ENCODE measurements around the gene PCSK6. TPM values are rescaled to one million over a fixed set of nuclear protein-coding genes. Genes with fewer than 3 reads are reported as not detected.

Gene PCSK6
- total RNA-seq, 2 donors from 2014 or later, result 5.1 to 8.8 TPM

GRCh38 chr15:101463270-101463669, 26.2 kb downstream of the PCSK6 start:
- H3K27ac ChIP-seq, result no peak overlapping the region
- no peaks in the 10 kb centered on the region for H3K4me1 ChIP-seq (ENCODE audit: control insufficient read depth in 1 of 2, low read depth in 2 of 2)
- ATAC-seq (ENCODE audit: insufficient number of reproducible peaks, low FRiP score, low read depth) (no peak), DNase-seq (ENCODE audit: low spot score) (no peak)
- H3K9me3 ChIP-seq, result no peaks in the 10 kb centered on the region
- no peaks in the 10 kb centered on the region for H3K36me3 ChIP-seq
- H3K4me3 ChIP-seq, result no peak overlapping the region
- TF ChIP-seq, protein P1, sequence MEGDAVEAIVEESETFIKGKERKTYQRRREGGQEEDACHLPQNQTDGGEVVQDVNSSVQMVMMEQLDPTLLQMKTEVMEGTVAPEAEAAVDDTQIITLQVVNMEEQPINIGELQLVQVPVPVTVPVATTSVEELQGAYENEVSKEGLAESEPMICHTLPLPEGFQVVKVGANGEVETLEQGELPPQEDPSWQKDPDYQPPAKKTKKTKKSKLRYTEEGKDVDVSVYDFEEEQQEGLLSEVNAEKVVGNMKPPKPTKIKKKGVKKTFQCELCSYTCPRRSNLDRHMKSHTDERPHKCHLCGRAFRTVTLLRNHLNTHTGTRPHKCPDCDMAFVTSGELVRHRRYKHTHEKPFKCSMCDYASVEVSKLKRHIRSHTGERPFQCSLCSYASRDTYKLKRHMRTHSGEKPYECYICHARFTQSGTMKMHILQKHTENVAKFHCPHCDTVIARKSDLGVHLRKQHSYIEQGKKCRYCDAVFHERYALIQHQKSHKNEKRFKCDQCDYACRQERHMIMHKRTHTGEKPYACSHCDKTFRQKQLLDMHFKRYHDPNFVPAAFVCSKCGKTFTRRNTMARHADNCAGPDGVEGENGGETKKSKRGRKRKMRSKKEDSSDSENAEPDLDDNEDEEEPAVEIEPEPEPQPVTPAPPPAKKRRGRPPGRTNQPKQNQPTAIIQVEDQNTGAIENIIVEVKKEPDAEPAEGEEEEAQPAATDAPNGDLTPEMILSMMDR (IDR thresholded peaks at IDR 0.05), result no peak
- H3K27me3 ChIP-seq (replicated peaks; ENCODE audit: insufficient read depth), result no peaks in the 10 kb centered on the region

- Histone ChIP-seq H3K36me3 (no peaks in the 10 kb centered on the region), H3K9me3 (no peaks in the 10 kb centered on the region), H3K4me1 (ENCODE audit: control insufficient read depth in 1 of 2, low read depth in 2 of 2) (no peaks in the 10 kb centered on the region), H3K27me3 (replicated peaks; ENCODE audit: insufficient read depth) (no peaks in the 10 kb centered on the region), H3K27ac (no peak overlapping the region), H3K4me3 (no peak overlapping the region)
- no peak for ATAC-seq (ENCODE audit: insufficient number of reproducible peaks, low FRiP score, low read depth)
- TF ChIP-seq, protein P1 (IDR thresholded peaks at IDR 0.05), result no peak
- no peak for DNase-seq (ENCODE audit: low spot score)
Observed at GRCh38 chr15:101461097-101461496, 28.4 kb downstream of the PCSK6 start.

DNA sequence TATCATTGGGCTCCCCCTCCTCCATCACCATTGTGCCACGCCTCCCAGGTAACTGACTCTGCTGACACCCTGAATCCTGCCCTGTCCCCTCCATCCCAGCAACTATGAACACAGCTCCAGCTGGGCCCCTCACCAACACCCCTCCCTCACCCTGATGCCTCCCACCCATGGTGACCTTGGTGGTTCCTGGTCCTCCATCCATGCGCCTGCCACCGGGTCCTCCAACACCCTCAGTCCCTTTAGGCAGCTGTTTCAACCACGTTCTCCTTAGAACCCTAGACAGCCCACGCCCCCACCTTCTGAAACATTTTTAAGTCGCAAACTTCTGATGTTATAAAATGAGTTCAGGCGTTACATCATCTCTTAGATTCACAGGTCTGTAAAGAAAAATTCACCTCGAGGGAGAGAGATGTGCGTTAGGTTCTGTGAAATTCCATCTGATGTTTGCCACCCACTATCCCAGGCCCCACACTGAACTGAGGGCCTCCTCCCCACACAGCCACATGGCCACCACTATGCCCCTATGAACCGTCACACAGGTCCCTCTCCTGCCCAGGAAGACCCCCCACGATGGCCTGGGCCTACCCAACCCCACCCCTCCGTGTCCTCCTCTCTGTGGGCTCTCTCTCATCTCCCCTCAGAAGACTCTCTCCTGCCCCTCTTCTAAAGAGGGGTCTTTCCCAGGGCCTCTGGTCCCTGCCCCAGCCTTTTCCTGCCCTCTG, 29.8 kb downstream of the PCSK6 start:
- Histone ChIP-seq H3K9me3 (no peaks in the 10 kb centered on the region), H3K36me3 (no peaks in the 10 kb centered on the region), H3K27me3 (replicated peaks; ENCODE audit: insufficient read depth) (no peaks in the 10 kb centered on the region), H3K27ac (no peak overlapping the region), H3K4me3 (no peak overlapping the region), H3K4me1 (ENCODE audit: control insufficient read depth in 1 of 2, low read depth in 2 of 2) (no peaks in the 10 kb centered on the region)
- ATAC-seq (ENCODE audit: insufficient number of reproducible peaks, low FRiP score, low read depth) (no peak), DNase-seq (ENCODE audit: low spot score) (no peak)
- TF ChIP-seq, protein P1 (IDR thresholded peaks at IDR 0.05), result no peak

DNA sequence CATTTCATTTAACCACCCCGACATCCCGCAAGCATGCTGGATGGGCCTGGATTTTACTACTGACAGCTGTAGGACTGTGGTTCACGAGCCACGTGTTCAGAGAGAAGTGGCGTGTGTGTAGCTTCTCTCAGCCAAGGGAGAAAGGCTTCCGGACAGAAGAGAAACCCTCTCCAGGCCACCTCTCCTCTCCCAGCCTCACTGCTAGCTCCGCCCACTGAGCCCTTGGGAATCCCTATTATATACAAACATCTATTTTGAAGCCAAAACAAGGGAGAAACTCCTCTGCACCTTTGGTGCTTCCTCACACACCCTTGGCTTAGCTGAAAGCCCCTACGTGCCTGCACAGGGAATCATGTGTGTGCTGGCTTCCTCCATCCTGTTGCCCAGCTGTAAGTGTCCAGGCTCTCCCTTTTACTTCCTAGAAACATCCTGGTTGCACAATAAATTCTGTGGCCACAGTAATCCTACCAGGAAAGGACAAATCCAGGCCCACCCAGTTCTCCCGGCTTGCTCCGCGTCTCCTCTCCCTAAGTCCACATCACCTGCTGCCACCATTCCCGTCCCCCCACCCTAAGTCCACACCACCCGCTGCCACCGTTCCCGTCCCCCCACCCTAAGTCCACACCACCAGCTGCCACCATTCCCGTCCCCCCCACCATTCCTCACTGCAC, 30.5 kb downstream of the PCSK6 start:
- H3K36me3 ChIP-seq, result no peaks in the 10 kb centered on the region
- H3K4me1 ChIP-seq (ENCODE audit: control insufficient read depth in 1 of 2, low read depth in 2 of 2), result no peaks in the 10 kb centered on the region
- H3K4me3 ChIP-seq, result no peak overlapping the region
- ATAC-seq (ENCODE audit: insufficient number of reproducible peaks, low FRiP score, low read depth) (no peak), DNase-seq (ENCODE audit: low spot score) (no peak)
- TF ChIP-seq, protein P1 (IDR thresholded peaks at IDR 0.05), result no peak
- no peaks in the 10 kb centered on the region for H3K27me3 ChIP-seq (replicated peaks; ENCODE audit: insufficient read depth)
- H3K27ac ChIP-seq, result no peak overlapping the region
- no peaks in the 10 kb centered on the region for H3K9me3 ChIP-seq

GRCh38 chr15:101458158-101458900, 31.2 kb downstream of the PCSK6 start:
- Histone ChIP-seq H3K4me3 (no peak overlapping the region), H3K9me3 (no peaks in the 10 kb centered on the region), H3K27me3 (replicated peaks; ENCODE audit: insufficient read depth) (no peaks in the 10 kb centered on the region), H3K27ac (no peak overlapping the region), H3K36me3 (no peaks in the 10 kb centered on the region), H3K4me1 (ENCODE audit: control insufficient read depth in 1 of 2, low read depth in 2 of 2) (no peaks in the 10 kb centered on the region)
- ATAC-seq (ENCODE audit: insufficient number of reproducible peaks, low FRiP score, low read depth), result no peak
- no peak for DNase-seq (ENCODE audit: low spot score)
- TF ChIP-seq, protein P1 (IDR thresholded peaks at IDR 0.05), result no peak
